Stimulated activated CD4-positive, alpha-beta T cell treated with anti-CD3 and anti-CD28 coated beads, Interleukin-2, amount 100 ng/mL, for 48 hours (primary cell): ENCODE results near the gene TAF1L.
"Not testable (repeated sequence)": the region's sequence is repeated elsewhere in the genome, so short reads cannot be mapped to it uniquely, and the experiment has no call there.

Experiments used
- DNase-seq, 2 donors: peaks; one replicate each; pipeline ENCODE4 v3.0.0-alpha.2; 2020

The TAF1L gene

GRCh38 chr9:32635362-32635761, at the start of gene TAF1L:
Gene TAF1L (minus strand): TSS chr9:32635669. CDS start chr9:32635579, 90 bp downstream.
- no peak for DNase-seq

DNA sequence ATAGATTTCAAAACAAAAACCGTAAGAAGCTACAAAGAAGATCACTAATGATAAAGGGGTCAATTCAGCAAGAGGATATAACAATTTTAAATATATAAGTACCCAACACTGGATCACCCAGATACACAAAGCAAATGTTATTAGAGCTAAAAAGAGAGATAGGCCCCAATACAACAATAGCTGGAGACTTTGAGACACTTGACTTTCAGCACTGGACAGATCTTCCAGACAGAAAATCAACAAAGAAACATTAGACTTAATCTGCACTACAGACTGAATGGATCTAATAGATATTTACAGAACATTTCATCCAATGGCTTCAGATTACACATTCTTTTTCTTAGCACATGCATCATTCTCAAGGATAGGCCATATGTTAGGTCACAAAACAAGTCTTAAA, 46.3 kb upstream of the TAF1L start:
- no peak for DNase-seq

- DNase-seq, result no peak
Observed at GRCh38 chr9:32677931-32678330, 42.5 kb upstream of the TAF1L start.

GRCh38 chr9:32672469-32672868, 37.0 kb upstream of the TAF1L start:
- DNase-seq, result no peak

DNA sequence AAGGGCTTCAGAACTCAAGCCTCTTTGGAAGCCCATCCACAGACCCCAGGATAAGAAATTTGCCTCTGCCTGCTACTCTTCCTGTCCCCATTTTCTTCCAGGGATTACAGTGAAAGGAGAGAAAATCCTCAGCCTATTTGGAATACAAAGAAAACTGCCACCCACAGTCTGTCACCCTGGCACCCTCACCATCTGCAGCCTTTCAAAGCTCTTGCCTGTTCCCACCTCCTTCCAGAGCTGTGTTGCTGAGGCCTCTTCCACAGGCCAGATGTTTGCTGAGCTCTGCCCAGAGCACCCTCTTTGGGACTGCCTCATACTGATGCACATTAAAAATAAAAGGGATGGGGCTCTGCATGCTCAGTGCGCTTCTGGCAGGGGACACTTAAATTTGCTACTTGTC, 35.9 kb upstream of the TAF1L start:
- DNase-seq, result no peak

GRCh38 chr9:32665101-32665500, 29.6 kb upstream of the TAF1L start:
- no peak for DNase-seq

DNA sequence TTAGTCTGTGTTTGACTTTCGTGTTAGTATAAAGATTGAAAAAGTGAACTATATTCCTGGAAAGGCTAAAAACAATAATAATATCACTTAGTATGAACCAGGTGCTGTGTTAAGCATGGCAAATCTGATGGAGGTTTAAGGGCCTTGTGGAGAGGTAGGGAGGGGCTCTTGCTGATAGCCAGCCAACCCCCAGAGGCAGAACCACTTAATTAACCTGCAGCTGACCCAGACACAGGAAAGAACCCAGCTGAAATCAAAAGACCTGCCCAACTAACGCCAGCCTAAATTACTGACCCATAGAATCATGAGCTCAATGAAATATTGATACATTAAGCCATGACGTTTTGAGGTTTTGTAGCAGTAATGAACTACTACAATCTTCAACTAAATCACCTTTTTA, 28.3 kb upstream of the TAF1L start:
- no peak for DNase-seq

- no peak for DNase-seq
Observed at GRCh38 chr9:32647671-32648070, 12.2 kb upstream of the TAF1L start.

GRCh38 chr9:32644698-32645097, 9.2 kb upstream of the TAF1L start:
- no peak for DNase-seq

- not testable (repeated sequence) for DNase-seq
Observed at GRCh38 chr9:32633151-32633550, 2.3 kb downstream of the TAF1L start.

- no peak for DNase-seq
Observed at GRCh38 chr9:32631991-32632390, 3.5 kb downstream of the TAF1L start.

- no peak for DNase-seq
Observed at GRCh38 chr9:32627394-32627954, 8.0 kb downstream of the TAF1L start.

DNA sequence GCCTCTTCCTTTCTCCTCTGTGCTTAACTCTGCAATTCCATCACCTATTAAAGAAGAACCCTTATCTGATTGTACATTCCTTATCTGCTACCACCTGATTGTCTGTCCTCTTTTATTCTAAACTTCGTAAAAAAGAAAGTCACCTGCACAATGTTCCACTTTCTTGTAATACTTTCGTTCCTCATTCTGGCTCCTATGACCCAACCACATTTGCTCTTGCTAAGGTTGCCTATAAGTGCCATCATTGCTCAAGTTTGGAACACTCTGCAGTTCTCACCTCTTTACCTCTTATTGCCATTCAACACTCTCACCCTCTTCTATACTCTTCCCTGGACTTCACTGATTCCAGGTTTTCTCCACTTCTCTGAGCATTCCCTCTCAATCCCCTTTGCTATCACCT, 10.1 kb downstream of the TAF1L start:
- no peak for DNase-seq

DNA sequence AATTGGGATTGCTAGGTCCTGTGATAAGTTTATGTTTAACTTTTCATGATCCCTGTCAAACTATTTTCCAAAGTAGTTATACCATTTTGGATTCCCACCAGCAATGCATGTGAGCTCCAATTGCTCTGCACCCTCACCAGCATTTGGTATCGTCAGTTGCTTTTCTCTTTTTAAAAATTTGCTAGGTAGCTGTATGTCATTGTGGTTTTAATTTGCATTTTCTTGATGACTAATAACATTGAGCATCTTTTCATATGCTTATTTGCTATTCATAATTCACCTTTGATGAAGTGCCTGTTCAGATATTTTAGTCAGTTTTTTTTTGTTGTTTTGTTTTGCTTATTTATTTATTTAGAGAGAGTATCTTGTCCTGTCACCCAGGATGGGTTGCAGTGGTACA, 12.5 kb downstream of the TAF1L start:
- no peak for DNase-seq

DNA sequence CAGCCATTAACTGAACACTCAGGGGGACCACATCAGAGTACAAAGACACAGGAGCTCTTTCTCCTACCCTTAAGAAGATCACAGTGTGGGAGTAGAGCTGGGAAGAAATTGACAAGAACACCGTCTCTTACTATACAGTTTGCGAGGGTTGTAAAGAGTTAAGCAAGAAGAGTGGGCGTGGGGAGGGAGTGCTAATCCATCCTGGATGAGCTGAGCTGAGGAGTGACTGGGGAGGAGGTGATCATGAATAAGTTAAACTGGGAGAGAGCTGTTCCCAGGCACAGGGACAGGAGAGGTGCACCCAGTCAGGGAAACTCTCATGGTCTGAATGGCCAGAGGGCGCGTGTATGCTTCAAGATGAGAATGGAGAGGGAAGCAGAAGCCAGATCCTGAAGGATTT, 17.2 kb downstream of the TAF1L start:
- no peak for DNase-seq

DNA sequence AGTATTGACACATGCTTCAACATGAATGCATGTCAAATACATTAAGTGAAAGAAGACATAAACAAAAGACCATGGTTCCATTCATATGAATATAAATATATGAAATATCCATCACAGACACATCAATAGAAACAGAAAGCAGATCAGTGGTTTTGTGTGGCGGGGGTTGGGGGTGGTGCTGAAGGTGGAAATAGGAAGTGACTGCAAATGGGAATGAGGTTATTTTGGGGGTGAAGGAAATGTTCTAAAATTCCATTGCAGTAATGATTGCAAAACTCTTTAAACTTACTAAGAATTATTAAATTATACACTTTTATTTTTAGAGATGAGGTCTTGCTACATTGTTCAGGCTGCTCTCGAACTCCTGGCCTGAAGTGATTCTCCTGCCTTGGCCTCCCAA, 28.7 kb downstream of the TAF1L start:
- DNase-seq, result no peak

GRCh38 chr9:32603914-32604852, 31.3 kb downstream of the TAF1L start:
- no peak for DNase-seq

- DNase-seq, result not testable (repeated sequence)
Observed at GRCh38 chr9:32599021-32599420, 36.4 kb downstream of the TAF1L start.

DNA sequence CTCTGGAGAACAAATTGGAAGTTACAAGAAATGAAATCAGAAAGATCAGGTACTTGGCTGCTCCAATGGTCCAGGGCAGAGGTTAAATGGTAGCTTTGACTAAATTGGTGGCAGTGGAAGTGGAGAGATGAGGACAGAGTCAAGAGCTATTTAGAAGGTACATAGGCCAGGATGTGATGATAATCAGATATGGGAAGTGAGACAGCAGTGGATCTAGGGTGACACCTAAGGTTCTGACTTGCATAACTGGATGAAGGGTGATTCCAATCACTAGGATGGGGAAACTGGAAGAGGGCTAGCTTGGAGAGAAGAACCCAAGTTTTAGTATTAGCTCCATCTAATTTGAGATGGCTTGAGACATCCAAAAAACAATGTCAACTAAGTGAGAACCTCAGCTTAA, 38.5 kb downstream of the TAF1L start:
- DNase-seq, result no peak

DNA sequence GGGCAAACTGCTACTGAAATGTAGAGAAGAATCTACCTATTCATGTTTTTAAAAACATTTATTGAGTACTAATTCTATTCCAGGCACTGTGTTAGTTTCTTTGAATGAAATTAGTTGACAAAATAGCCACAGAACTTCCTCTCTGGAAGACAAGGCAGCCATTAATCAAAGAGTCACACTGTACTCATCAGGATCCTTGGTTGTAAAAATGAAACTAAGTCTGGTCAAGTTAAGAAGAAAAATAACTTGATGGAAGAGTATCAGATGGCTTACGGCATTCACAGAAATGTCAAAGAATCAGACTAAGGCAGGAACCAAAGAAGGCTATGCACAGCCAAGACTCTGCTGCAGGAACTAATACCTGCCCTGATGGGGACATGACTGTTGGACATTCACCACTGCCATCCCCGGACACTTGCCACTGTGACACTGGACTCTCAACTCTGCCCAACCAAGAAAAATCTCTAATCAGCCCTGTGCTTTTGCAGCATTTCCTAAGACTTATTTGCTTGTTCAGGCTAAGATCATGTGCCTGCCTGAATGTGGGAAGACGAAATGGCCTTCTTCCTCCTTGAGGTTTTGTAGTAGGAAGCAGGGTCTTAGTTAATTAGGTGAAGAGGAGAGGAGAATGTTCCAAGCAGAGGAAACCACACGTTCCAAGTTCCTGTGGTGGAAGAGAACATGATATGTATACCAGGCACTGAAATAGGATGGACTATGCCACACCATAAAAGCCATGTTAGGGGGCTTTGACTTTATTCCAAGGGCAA, 39.2 kb downstream of the TAF1L start:
- no peak for DNase-seq

GRCh38 chr9:32590898-32591297, 44.6 kb downstream of the TAF1L start:
- no peak for DNase-seq

- no peak for DNase-seq
Observed at GRCh38 chr9:32590476-32590875, 45.0 kb downstream of the TAF1L start.

DNA sequence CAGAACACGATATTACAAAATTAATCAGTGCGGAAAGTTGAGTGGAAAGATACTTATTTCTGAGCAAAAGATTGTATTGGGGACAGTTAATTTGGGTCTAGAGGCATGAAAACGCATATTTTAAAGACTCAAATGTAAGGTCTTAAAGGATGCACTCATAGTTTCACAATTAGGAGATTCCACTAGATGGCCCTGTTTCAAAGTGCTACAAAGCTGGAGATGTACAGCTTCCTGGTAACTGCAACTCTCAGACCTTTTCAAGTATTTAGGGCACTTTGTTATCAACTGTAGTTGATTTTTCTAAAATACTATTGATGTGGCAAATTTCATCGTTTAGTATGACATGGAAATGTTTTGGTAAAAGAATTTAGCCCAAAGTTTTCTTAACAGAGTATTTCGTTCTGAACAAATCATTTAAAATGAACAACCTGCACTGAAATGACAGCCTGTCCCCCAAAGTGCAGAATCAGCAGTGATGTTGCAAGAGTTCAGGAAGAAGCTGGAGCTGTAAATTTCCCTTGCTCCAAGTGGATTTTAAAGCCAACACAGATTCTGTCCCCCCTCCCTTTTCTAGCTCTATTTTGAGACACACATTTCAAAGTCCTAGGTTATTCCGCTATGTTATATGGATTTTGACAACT, 46.3 kb downstream of the TAF1L start:
- no peak for DNase-seq
